Thoracic aorta (tissue), 2 donors: Measurements from ENCODE around the gene KIAA0930. TPM values are rescaled to one million over a fixed set of nuclear protein-coding genes. Genes with fewer than 3 reads are reported as not detected.

Experiments used
- ATAC-seq: fragments of 150-250 bp; one replicate; pipeline ENCODE4 v1.8.0; 2017; ENCODE audit warnings: low read depth; ENCODE audit not compliant: insufficient number of reproducible peaks, low FRiP score
- DNase-seq: peaks from one replicate; pipeline ENCODE4 v3.0.0-alpha.2; 2020; ENCODE audit warnings: low spot score
- H3K27ac ChIP-seq, 2 donors: fragments of 200-600 bp; sonication (generic); 1 replicate in 1 of 2; 2 replicates in 1 of 2; pipeline ENCODE4 v1.5.1; 2016; ENCODE audit warnings: mild to moderate bottlenecking in 2 of 2, moderate library complexity in 2 of 2
- H3K27me3 ChIP-seq: fragments of 200-600 bp; sonication (generic); replicated peaks from 2 replicates; pipeline ENCODE4 v1.6.0; 2016; ENCODE audit warnings: mild to moderate bottlenecking; ENCODE audit not compliant: insufficient read depth
- H3K36me3 ChIP-seq: fragments of 200-600 bp; sonication (generic); one replicate; pipeline ENCODE4 v1.5.1; 2016
- H3K4me1 ChIP-seq, 2 donors: fragments of 200-600 bp; sonication (generic); 1 replicate in 1 of 2; 2 replicates in 1 of 2; pipeline versions ENCODE4 v1.5.1 to v1.6.0; 2016; ENCODE audit warnings: low read depth in 2 of 2, mild to moderate bottlenecking in 1 of 2; ENCODE audit not compliant: control insufficient read depth in 1 of 2
- H3K4me3 ChIP-seq: fragments of 200-600 bp; sonication (generic); 2 replicates; pipeline ENCODE4 v1.5.1; 2016; ENCODE audit warnings: mild to moderate bottlenecking
- H3K9me3 ChIP-seq: fragments of 200-600 bp; sonication (generic); 2 replicates; pipeline ENCODE4 v1.5.1; 2016
- total RNA-seq, 2 donors: library from RNA; depleted of rRNA; stranded (reverse); fragments of >200 nt; gene quantifications; one replicate each; pipeline versions ENCODE4 v1.1.0 to v1.2.3, GENCODE V29; 2016
- TF ChIP-seq, protein P1 (sequence below): fragments of 200-600 bp; sonication (generic); IDR thresholded peaks from one replicate; pipeline ENCODE4 v1.5.1; 2019; ENCODE audit warnings: antibody characterized with exemption

The KIAA0930 gene
- total RNA-seq, 2 donors from 2014 or later, result 76.9 to 99.1 TPM

DNA sequence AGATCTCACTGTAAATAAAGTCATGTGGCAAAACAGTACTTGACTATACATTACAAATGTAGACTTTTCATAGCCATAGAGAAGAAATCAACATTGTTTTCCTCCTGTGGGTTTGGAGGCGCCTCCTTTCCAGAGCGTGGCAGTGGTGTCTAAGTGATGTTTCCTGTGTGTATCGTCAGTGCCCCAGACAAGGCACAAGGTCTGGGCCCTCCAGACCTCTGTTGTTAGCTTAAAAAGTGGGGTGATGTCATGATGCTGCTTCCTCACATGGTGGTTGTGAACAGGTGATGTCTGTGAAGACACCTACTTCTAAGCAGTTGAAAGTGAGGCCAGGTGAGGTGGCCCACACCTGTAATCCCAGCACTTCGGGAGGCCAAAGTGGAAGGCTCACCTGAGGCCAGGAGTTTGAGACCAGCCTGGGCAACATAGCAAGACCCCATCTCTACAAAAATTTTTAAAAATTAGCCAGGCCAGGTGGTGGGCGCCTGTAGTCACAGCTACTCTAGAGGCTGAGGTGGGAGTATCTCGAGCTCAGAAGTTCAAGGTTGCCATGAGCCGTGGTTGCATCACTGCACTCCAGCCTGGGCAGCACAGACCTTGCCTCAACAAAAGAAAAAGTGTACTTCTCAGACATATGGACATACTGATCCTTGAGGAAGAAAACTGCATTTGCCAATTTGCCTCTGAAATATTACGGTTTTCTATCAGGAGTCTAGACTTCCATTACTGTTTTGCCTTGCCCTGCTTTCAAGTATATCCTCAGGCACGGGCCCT, 61.2 kb downstream of the KIAA0930 start:
- no peak for DNase-seq
- TF ChIP-seq, protein P1, sequence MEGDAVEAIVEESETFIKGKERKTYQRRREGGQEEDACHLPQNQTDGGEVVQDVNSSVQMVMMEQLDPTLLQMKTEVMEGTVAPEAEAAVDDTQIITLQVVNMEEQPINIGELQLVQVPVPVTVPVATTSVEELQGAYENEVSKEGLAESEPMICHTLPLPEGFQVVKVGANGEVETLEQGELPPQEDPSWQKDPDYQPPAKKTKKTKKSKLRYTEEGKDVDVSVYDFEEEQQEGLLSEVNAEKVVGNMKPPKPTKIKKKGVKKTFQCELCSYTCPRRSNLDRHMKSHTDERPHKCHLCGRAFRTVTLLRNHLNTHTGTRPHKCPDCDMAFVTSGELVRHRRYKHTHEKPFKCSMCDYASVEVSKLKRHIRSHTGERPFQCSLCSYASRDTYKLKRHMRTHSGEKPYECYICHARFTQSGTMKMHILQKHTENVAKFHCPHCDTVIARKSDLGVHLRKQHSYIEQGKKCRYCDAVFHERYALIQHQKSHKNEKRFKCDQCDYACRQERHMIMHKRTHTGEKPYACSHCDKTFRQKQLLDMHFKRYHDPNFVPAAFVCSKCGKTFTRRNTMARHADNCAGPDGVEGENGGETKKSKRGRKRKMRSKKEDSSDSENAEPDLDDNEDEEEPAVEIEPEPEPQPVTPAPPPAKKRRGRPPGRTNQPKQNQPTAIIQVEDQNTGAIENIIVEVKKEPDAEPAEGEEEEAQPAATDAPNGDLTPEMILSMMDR, result no peak
- Histone ChIP-seq H3K36me3 (peaks cover 30% of the 10 kb centered on the region), H3K27me3 (no peaks in the 10 kb centered on the region), H3K4me1 (no peaks in the 10 kb centered on the region), H3K4me3 (no peak overlapping the region), H3K9me3 (no peaks in the 10 kb centered on the region), H3K27ac (no peak overlapping the region)
- no peak for ATAC-seq

DNA sequence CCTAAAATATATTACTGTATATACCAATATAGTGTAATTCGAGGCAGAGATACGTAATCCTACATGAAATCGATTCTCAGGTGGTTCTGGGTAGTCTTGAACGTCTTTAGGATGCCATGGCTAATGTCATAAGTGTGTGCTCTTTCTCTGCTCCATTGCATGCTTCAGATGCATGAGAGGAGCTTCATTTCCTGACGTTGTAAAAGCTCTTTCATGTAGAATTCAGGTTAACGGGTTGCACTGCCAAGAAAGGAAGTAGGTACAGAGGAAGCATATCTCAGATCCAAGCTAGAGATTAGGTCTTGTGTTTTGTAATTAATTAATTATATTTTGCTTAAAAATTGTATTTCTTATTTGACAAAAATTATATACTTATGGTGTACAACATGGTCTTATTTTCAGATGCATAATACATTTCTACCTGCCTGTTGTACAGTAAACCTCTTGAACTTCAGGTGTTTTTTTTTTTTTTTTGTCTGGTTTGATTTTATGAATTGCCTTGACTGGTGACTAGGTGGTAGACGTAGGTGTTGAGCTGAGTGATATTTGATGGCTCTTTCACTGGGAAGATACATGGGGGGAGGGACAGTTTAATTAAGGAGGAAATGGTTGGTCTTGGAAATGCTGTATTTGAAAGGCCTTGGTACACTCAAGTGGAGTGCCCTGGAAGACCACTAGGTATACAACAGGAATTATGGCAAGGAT, 67.7 kb downstream of the KIAA0930 start:
- TF ChIP-seq, protein P1, result no peak
- Histone ChIP-seq H3K4me3 (no peak overlapping the region), H3K36me3 (peaks cover 37% of the 10 kb centered on the region), H3K27ac (no peak overlapping the region), H3K9me3 (no peaks in the 10 kb centered on the region), H3K4me1 (no peaks in the 10 kb centered on the region), H3K27me3 (no peaks in the 10 kb centered on the region)
- DNase-seq (no peak), ATAC-seq (no peak)

DNA sequence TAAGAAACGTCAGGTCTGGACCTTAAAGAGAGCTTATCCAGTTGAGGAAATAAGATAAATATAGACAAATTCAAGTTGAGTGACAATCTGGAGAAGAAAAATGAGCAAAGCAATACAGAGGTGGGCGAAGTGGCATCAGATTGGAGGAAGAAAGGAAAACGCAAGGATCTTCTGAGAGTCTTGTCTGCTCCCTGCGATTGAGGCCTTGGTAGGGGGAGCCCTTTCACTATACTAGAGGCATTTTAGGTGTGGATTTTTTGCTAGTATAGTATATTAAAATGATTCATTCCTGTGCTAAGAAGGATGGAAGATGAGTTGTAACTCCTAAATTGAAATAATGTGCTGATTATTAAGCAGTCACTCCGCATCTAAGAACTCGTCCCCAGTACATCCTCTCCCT, 68.9 kb downstream of the KIAA0930 start:
- H3K27ac ChIP-seq, result no peak overlapping the region
- H3K9me3 ChIP-seq, result no peaks in the 10 kb centered on the region
- H3K4me1 ChIP-seq, result peaks cover 0 to 2% of the 10 kb centered on the region in 2 donors
- no peak overlapping the region for H3K4me3 ChIP-seq
- peaks cover 37% of the 10 kb centered on the region for H3K36me3 ChIP-seq
- ATAC-seq (no peak), DNase-seq (no peak)
- no peaks in the 10 kb centered on the region for H3K27me3 ChIP-seq
- TF ChIP-seq, protein P1, result no peak

DNA sequence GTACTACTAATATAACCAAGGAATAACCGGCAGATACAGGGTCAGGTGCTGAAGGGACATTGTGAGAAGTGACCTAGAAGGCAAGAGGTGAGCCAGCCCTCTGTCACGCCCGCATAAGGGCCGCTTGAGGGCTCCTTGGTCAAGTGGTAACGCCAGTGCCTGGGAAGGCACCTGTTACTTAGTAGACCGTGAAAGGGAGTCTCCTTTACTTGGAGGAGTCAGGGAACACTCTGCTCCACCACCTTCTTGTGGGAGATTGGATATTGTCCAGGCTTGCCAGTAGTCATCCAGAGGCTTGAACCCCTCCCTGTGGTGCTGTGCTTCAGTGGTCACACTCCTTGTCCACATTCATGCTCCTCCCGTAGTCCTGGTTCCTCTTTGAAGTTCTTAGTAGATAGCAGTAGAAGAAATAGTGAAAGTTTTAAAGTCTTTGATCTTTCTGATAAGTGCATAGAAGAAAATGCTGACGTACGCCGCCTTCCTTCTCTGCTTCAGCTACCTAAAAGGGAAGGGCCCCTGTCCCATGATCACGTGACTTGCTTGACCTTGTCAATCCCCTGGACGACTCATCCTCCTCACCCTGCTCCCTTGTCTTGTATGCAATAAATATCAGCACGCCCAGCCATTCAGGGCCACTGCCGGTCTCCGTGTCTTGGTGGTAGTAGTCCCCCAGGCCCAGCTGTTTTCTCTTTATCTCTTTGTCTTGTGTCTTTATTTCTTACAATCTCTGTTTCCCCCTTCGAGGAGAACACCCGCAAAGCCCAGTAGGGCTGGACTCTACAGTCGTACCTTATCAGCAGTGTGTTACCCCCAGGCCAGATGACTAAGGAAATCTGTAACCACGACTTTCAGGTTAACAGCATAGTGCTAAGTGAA, 70.9 kb downstream of the KIAA0930 start:
- no peak for DNase-seq
- Histone ChIP-seq H3K4me3 (no peak overlapping the region), H3K4me1 (peaks cover 8 to 13% of the 10 kb centered on the region in 2 donors), H3K27me3 (no peaks in the 10 kb centered on the region), H3K36me3 (peaks cover 26% of the 10 kb centered on the region), H3K9me3 (no peaks in the 10 kb centered on the region), H3K27ac (no peak overlapping the region)
- TF ChIP-seq, protein P1, result no peak
- ATAC-seq, result no peak

DNA sequence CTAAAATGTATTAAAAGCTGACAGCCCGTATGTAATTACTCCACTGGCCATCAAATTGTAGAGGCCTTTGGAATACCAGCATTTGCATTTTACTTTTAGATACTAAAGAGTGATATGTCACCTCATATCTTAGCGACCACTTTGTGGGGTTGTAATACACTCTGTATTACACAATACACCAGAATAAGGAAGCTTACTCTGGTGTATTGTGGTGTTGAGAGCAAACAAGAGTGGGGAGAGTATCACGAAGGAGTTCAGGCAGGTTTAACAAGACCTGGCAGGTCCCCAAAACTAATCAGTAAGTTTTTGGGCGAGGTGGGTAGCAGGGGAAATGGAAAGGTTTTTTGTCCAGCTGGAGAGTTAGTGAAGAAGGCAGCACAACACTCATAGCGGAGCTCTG, 73.8 kb downstream of the KIAA0930 start:
- TF ChIP-seq, protein P1, result no peak
- no peak overlapping the region for H3K27ac ChIP-seq
- no peak for DNase-seq
- H3K27me3 ChIP-seq, result no peaks in the 10 kb centered on the region
- H3K9me3 ChIP-seq, result no peaks in the 10 kb centered on the region
- H3K4me3 ChIP-seq, result no peak overlapping the region
- H3K4me1 ChIP-seq, result peaks cover 15 to 21% of the 10 kb centered on the region in 2 donors
- ATAC-seq, result no peak
- peaks cover 16% of the 10 kb centered on the region for H3K36me3 ChIP-seq
